K562 (cell line): Measurements from ENCODE around the gene SMARCA4.

Source experiments
- CBFA2T2 ChIP-seq: fragments of 450-650 bp; conservative IDR thresholded peaks from 2 replicates; pipeline ENCODE4 v1.6.1; 2017; ENCODE audit warnings: mild to moderate bottlenecking
- CHD2 ChIP-seq: IDR thresholded peaks from 2 replicates; pipeline ENCODE4 v1.6.1; 2011; ENCODE audit warnings: low read depth, low read length
- CTCF ChIP-seq, 3 experiments: IDR thresholded peaks in 2 of 3; conservative IDR thresholded peaks in 1 of 3; 2 replicates each; pipeline ENCODE4 v1.5.1; 2011 to 2012; ENCODE audit warnings: low read length in 3 of 3, mild to moderate bottlenecking in 3 of 3, control low read depth in 2 of 3, improper control_type of control experiment in 1 of 3, inconsistent platforms in 1 of 3, low read depth in 1 of 3, mixed read lengths in 1 of 3, moderate library complexity in 1 of 3; ENCODE audit not compliant: insufficient read depth in 2 of 3
- EHMT2 ChIP-seq: fragments of 450-650 bp; IDR thresholded peaks from 2 replicates; pipeline ENCODE4 v1.6.1; 2018; ENCODE audit warnings: antibody characterized with exemption
- EZH2 ChIP-seq: IDR thresholded peaks from 2 replicates; pipeline ENCODE4 v1.6.1; 2012; ENCODE audit warnings: low read depth, mild to moderate bottlenecking, inconsistent platforms, low read length, borderline replicate concordance
- JUN ChIP-seq, 2 experiments: sonication (generic) in 1 of 2; formaldehyde crosslinking in 1 of 2; IDR thresholded peaks; 2 replicates each; pipeline versions ENCODE4 v1.6.1 to v1.8.0; 2012 to 2022; ENCODE audit warnings: borderline replicate concordance in 2 of 2, mild to moderate bottlenecking in 2 of 2, improper control_type of control experiment in 1 of 2, low read depth in 1 of 2, low read length in 1 of 2, missing genetic modification reagents in 1 of 2
- JUNB ChIP-seq: fragments of 450-650 bp; formaldehyde crosslinking; conservative IDR thresholded peaks from 2 replicates; pipeline ENCODE4 v1.4.0; 2020; ENCODE audit warnings: mild to moderate bottlenecking
- MAFK ChIP-seq: IDR thresholded peaks from 2 replicates; pipeline ENCODE4 v1.6.1; 2011; ENCODE audit warnings: low read length, improper control_type of control experiment
- MLLT1 ChIP-seq, 2 experiments: fragments of 450-650 bp; IDR thresholded peaks; 2 replicates each; pipeline ENCODE4 v1.6.1; 2016
- POLR2A ChIP-seq: fragments of 450-650 bp; conservative IDR thresholded peaks from 2 replicates; pipeline ENCODE4 v1.6.1; 2016
- TRIM24 ChIP-seq, 2 experiments: fragments of 450-650 bp; IDR thresholded peaks; 2 replicates each; pipeline ENCODE4 v1.6.1; 2016
- TF ChIP-seq, protein P1 (sequence below): IDR thresholded peaks from 3 replicates; pipeline ENCODE4 v1.6.1; 2011; ENCODE audit warnings: borderline replicate concordance, mild to moderate bottlenecking; ENCODE audit not compliant: insufficient read length, insufficient read depth
- TF ChIP-seq, protein P2 (sequence below): sonication (generic); formaldehyde crosslinking; IDR thresholded peaks from 2 replicates; pipeline ENCODE4 v1.8.0; 2022; ENCODE audit warnings: mild to moderate bottlenecking, low read depth, missing genetic modification reagents
- TF ChIP-seq, protein P3 (sequence below): fragments of 450-650 bp; conservative IDR thresholded peaks from 2 replicates; pipeline ENCODE4 v1.6.1; 2016; ENCODE audit warnings: missing genetic modification characterization, low read depth, mild to moderate bottlenecking, missing compliant biosample characterization, moderate library complexity

DNA sequence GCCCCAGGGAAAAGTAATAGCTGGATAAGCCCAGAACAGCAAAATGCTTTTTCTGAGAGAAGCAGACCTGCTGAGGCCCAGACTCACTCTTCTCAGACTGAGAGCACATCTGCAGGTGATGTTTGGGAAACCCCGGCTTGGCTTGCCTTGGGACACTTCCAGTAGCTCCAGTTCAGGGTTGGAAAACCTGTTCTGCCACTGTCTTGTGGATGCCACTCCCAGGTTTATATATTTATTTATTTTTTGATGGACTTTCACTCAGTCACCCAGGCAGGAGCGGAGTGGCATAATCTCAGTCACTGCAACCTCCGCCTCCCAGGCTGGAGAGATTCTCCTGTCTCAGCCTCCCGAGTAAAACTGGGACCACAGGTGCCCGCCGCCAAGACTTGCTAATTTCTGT, 8.0 kb upstream of the SMARCA4 start:
- TF ChIP-seq CBFA2T2 (no peak), EZH2 (no peak), JUNB (no peak), EHMT2 (no peak), JUN (IDR thresholded peaks at IDR 0.05; ENCODE audit: borderline replicate concordance, low read depth, low read length) (no peak), JUN (CRISPR knock-in tag; IDR thresholded peaks at IDR 0.05; ENCODE audit: borderline replicate concordance) (no peak), CHD2 (no peak), MAFK (no peak), TRIM24 (IDR thresholded peaks at IDR 0.05) (no peak), CTCF (IDR thresholded peaks at IDR 0.05 in 2 of 3, conservative IDR thresholded peaks at IDR 0.05 in 1 of 3; ENCODE audit: insufficient read depth in 2 of 3, low read depth in 1 of 3, low read length in 3 of 3) (no peak), POLR2A (no peak), MLLT1 (IDR thresholded peaks at IDR 0.05) (no peak)
- TF ChIP-seq, protein P1, sequence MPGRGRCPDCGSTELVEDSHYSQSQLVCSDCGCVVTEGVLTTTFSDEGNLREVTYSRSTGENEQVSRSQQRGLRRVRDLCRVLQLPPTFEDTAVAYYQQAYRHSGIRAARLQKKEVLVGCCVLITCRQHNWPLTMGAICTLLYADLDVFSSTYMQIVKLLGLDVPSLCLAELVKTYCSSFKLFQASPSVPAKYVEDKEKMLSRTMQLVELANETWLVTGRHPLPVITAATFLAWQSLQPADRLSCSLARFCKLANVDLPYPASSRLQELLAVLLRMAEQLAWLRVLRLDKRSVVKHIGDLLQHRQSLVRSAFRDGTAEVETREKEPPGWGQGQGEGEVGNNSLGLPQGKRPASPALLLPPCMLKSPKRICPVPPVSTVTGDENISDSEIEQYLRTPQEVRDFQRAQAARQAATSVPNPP: no peak
- TF ChIP-seq, protein P2, sequence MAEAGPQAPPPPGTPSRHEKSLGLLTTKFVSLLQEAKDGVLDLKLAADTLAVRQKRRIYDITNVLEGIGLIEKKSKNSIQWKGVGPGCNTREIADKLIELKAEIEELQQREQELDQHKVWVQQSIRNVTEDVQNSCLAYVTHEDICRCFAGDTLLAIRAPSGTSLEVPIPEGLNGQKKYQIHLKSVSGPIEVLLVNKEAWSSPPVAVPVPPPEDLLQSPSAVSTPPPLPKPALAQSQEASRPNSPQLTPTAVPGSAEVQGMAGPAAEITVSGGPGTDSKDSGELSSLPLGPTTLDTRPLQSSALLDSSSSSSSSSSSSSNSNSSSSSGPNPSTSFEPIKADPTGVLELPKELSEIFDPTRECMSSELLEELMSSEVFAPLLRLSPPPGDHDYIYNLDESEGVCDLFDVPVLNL (CRISPR knock-in tag): no peak
- TF ChIP-seq, protein P3, sequence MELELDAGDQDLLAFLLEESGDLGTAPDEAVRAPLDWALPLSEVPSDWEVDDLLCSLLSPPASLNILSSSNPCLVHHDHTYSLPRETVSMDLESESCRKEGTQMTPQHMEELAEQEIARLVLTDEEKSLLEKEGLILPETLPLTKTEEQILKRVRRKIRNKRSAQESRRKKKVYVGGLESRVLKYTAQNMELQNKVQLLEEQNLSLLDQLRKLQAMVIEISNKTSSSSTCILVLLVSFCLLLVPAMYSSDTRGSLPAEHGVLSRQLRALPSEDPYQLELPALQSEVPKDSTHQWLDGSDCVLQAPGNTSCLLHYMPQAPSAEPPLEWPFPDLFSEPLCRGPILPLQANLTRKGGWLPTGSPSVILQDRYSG (tag): no peak
